B cell (primary cell): ENCODE results near the gene CPB2. TPM values are rescaled to one million over a fixed set of nuclear protein-coding genes. Genes with fewer than 3 reads are reported as not detected.

Source experiments
- ATAC-seq: fragments of 200-7000 bp; cut with Tn5 transposase; one replicate; pipeline ENCODE4 v1.10.0; 2021; ENCODE audit warnings: low read depth, mild to moderate bottlenecking, moderate number of reproducible peaks, moderate library complexity
- CTCF ChIA-PET: fragments of 350-600 bp; sonication (Branson Sonifier 250); formaldehyde crosslinking; loops from one replicate; lab custom pipeline; 2021; ENCODE audit warnings: antibody characterized with exemption, inconsistent platforms; lab: Charles Lee
- POLR2A ChIA-PET: fragments of 350-600 bp; sonication (Branson Sonifier 250); formaldehyde crosslinking; loops from one replicate; lab custom pipeline; 2021; ENCODE audit warnings: antibody characterized with exemption; lab: Charles Lee
- DNase-seq: peaks from one replicate; pipeline ENCODE4 v3.0.0; 2013
- H2AFZ ChIP-seq: 2 replicates; pipeline ENCODE4 v1.6.1; 2012; ENCODE audit warnings: mild to moderate bottlenecking, low read depth, low read length; ENCODE audit not compliant: insufficient read depth, poor library complexity, severe bottlenecking
- H3K27ac ChIP-seq, 2 donors: 1 replicate in 1 of 2; 2 replicates in 1 of 2; pipeline ENCODE4 v1.5.1; 2012 to 2013; ENCODE audit warnings: low read length in 2 of 2, mild to moderate bottlenecking in 2 of 2, moderate library complexity in 1 of 2
- H3K27me3 ChIP-seq, 4 experiments: fragments of 200-600 bp in 1 of 4; sonication (generic) in 1 of 4; replicated peaks in 1 of 4; 1 replicate in 2 of 4; 2 replicates in 2 of 4; pipeline versions ENCODE4 v1.6.1 to v1.7.0; 2013 to 2016; ENCODE audit warnings: low read length in 3 of 4, mild to moderate bottlenecking in 2 of 4, mixed read lengths in 1 of 4, moderate library complexity in 1 of 4; ENCODE audit not compliant: insufficient read depth in 4 of 4, control insufficient read depth in 3 of 4; ENCODE audit errors: control extremely low read depth in 1 of 4
- H3K36me3 ChIP-seq, 2 experiments: replicated peaks in 1 of 2; 1 replicate in 1 of 2; 2 replicates in 1 of 2; pipeline versions ENCODE4 v1.6.1 to v1.7.1; 2013; ENCODE audit warnings: low read length in 1 of 2; ENCODE audit not compliant: insufficient read depth in 2 of 2, control insufficient read depth in 1 of 2; ENCODE audit errors: control extremely low read depth in 1 of 2, extremely low read depth in 1 of 2
- H3K4me1 ChIP-seq, 2 donors: fragments of 200-600 bp in 1 of 2; sonication (generic) in 1 of 2; 1 replicate in 1 of 2; 2 replicates in 1 of 2; pipeline versions ENCODE4 v1.5.1 to v1.6.1; 2013 to 2017; ENCODE audit warnings: low read length in 2 of 2; ENCODE audit not compliant: control insufficient read depth in 2 of 2, insufficient read depth in 2 of 2
- H3K4me2 ChIP-seq: replicated peaks from 2 replicates; pipeline ENCODE3; 2012; ENCODE audit warnings: mild to moderate bottlenecking, low read depth, low read length; ENCODE audit not compliant: poor library complexity, severe bottlenecking
- H3K4me3 ChIP-seq, 5 experiments: fragments of 200-600 bp in 1 of 5; sonication (generic) in 1 of 5; 1 replicate in 3 of 5; 2 replicates in 2 of 5; pipeline versions ENCODE4 v1.5.1 to v1.7.0; 2011 to 2016; ENCODE audit warnings: low read length in 4 of 5, mild to moderate bottlenecking in 4 of 5, low read depth in 2 of 5, control low read depth in 1 of 5, moderate library complexity in 1 of 5; ENCODE audit not compliant: insufficient read depth in 1 of 5; ENCODE audit errors: control extremely low read depth in 1 of 5, extremely low read depth in 1 of 5
- H3K79me2 ChIP-seq: fragments of 200-600 bp; sonication (generic); one replicate; pipeline ENCODE4 v1.6.0; 2016; ENCODE audit warnings: low read length; ENCODE audit not compliant: control insufficient read depth, insufficient read depth
- H3K9ac ChIP-seq: fragments of 200-600 bp; sonication (generic); 2 replicates; pipeline ENCODE4 v1.6.1; 2017; ENCODE audit warnings: mild to moderate bottlenecking, low read length, moderate library complexity
- H3K9me3 ChIP-seq, 3 donors: one replicate each; pipeline versions ENCODE4 v1.6.1 to v1.7.1; 2013; ENCODE audit warnings: low read length in 2 of 3; ENCODE audit not compliant: control insufficient read depth in 2 of 3, insufficient read depth in 1 of 3; ENCODE audit errors: control extremely low read depth in 1 of 3
- H4K20me1 ChIP-seq: 2 replicates; pipeline ENCODE4 v1.6.0; 2012; ENCODE audit warnings: mild to moderate bottlenecking, low read length; ENCODE audit not compliant: insufficient read depth, control insufficient read depth, poor library complexity, severe bottlenecking
- H3K27ac Mint-ChIP-seq: one replicate; pipeline ENCODE4 v1.8.0; 2021; ENCODE audit warnings: mixed read lengths
- H3K27me3 Mint-ChIP-seq: one replicate; pipeline ENCODE4 v1.8.0; 2021; ENCODE audit warnings: mixed read lengths
- H3K4me1 Mint-ChIP-seq: one replicate; pipeline ENCODE4 v1.8.0; 2021; ENCODE audit warnings: mixed read lengths
- H3K4me3 Mint-ChIP-seq: one replicate; pipeline ENCODE4 v1.8.0; 2021; ENCODE audit warnings: mixed read lengths
- H3K9me3 Mint-ChIP-seq: one replicate; pipeline ENCODE4 v1.8.0; 2022; ENCODE audit warnings: mixed read lengths; ENCODE audit not compliant: insufficient read depth
- EZH2 ChIP-seq: IDR thresholded peaks from 2 replicates; pipeline ENCODE4 v1.6.1; 2012; ENCODE audit warnings: borderline replicate concordance, low read depth, mild to moderate bottlenecking, moderate library complexity, low read length; ENCODE audit not compliant: insufficient read depth, poor library complexity, severe bottlenecking
- WGBS: methylation state at CpG from one replicate; pipeline ENCODE4 v1.1.5; 2013; ENCODE audit warnings: missing lambda C conversion rate; ENCODE audit not compliant: insufficient coverage; 5-methylcytosine and 5-hydroxymethylcytosine counted together
- intact Hi-C: fragments of 100-400 bp; cut with micrococcal nuclease; formaldehyde crosslinking; loops from one replicate; pipeline ENCODE4 v1.10.0; 2022
- polyA plus RNA-seq: library from polyadenylated mRNA; depleted of rRNA; stranded (reverse); fragments of >200 nt; gene quantifications from 2 replicates; pipeline ENCODE4 v1.2.3, GENCODE V29; 2012
- total RNA-seq, 2 donors: library from RNA; stranded (reverse); fragments of 120-200 nt in 1 of 2; gene quantifications; 1 replicate in 1 of 2; 2 replicates in 1 of 2; pipeline versions ENCODE4 v1.2.3 to v1.2.4, GENCODE V29; 2013 to 2022
- TF ChIP-seq, protein P1 (sequence below): fragments of 200-600 bp; IDR thresholded peaks from one replicate; pipeline ENCODE4 v1.8.0; 2022; ENCODE audit warnings: antibody characterized with exemption, mild to moderate bottlenecking

Gene CPB2
- total and polyA plus RNA-seq, 2 donors (not counting 1 experiment from before 2014, with no cell fraction given), result not detected

DNA sequence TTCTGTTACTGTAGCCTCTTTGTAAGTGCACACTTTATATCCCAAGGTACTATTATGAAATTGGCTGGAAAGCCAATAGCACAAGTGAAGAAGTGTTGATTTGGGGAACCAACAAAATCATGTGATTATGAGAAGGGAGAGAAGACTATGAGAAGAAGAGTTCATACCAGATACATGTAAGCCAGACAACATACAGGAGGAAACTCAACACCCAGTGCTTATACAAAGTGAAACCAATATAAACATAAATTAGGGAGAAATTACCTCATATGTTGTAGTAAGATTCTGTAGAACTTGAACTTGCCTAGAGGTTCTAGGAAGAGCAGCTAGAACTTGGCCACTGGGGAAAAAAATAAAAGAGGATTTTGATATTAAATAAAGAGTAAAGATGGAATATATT, 17.4 kb downstream of the CPB2 start:
- POLR2A ChIA-PET, result no interaction called here

DNA sequence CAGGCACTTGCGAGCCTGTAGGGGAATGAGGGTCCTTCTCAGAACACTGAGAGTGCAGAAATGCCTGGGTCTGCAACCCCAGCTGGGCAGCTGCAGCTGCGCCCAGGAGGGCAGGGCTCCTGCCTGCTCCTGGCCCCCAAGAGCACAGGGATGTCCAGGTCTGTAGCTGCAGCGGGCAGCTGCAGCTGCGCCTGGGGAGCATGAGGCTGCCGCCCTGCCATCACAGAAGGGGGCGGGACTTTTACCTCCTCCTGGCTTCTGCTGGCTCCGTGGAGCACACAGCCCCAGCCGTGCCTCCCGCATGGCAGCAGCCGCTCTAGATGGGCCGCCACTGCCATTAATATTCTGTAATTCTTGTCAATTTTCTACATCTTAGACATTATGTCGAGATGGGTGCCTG, 17.8 kb downstream of the CPB2 start:
- H3K36me3 ChIP-seq, result no peaks in the 10 kb centered on the region
- TF ChIP-seq, protein P1, sequence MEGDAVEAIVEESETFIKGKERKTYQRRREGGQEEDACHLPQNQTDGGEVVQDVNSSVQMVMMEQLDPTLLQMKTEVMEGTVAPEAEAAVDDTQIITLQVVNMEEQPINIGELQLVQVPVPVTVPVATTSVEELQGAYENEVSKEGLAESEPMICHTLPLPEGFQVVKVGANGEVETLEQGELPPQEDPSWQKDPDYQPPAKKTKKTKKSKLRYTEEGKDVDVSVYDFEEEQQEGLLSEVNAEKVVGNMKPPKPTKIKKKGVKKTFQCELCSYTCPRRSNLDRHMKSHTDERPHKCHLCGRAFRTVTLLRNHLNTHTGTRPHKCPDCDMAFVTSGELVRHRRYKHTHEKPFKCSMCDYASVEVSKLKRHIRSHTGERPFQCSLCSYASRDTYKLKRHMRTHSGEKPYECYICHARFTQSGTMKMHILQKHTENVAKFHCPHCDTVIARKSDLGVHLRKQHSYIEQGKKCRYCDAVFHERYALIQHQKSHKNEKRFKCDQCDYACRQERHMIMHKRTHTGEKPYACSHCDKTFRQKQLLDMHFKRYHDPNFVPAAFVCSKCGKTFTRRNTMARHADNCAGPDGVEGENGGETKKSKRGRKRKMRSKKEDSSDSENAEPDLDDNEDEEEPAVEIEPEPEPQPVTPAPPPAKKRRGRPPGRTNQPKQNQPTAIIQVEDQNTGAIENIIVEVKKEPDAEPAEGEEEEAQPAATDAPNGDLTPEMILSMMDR, result no peak
- no peak for TF ChIP-seq EZH2
- peaks cover 6% of the 10 kb centered on the region for H3K27me3 Mint-ChIP-seq
- H3K4me3 ChIP-seq, result no peak overlapping the region
- no peak overlapping the region for H3K27ac ChIP-seq
- no peak for ATAC-seq
- H3K4me1 ChIP-seq, result no peaks in the 10 kb centered on the region
- peaks cover 0 to 4% (median 0%) of the 10 kb centered on the region in 4 experiments for H3K27me3 ChIP-seq
- no peaks in the 10 kb centered on the region for H3K79me2 ChIP-seq
- ChIA-PET CTCF (no interaction called here), POLR2A (no interaction called here)
- H2AFZ ChIP-seq, result no peak overlapping the region
- no peak overlapping the region for H3K4me3 Mint-ChIP-seq
- no peaks in the 10 kb centered on the region for H3K4me1 Mint-ChIP-seq
- no peaks in the 10 kb centered on the region for H4K20me1 ChIP-seq
- intact Hi-C loops, result no loop called here
- WGBS, result 96% methylated on average over 9 of the region's 12 CpGs
- no peak for DNase-seq
- H3K27ac Mint-ChIP-seq, result no peak overlapping the region
- no peaks in the 10 kb centered on the region for H3K9me3 ChIP-seq
- no peaks in the 10 kb centered on the region for H3K9me3 Mint-ChIP-seq
- H3K9ac ChIP-seq, result no peak overlapping the region
- no peak overlapping the region for H3K4me2 ChIP-seq

More for the DNA sequence above, 17.4 kb downstream of the CPB2 start:
- Histone ChIP-seq H3K27ac (no peak overlapping the region), H3K9ac (no peak overlapping the region), H3K4me1 (no peaks in the 10 kb centered on the region), H4K20me1 (no peaks in the 10 kb centered on the region), H3K36me3 (no peaks in the 10 kb centered on the region), H3K9me3 (no peaks in the 10 kb centered on the region), H3K27me3 (peaks cover 0 to 4% (median 0%) of the 10 kb centered on the region in 4 experiments), H3K79me2 (no peaks in the 10 kb centered on the region), H2AFZ (no peak overlapping the region), H3K4me3 (no peak overlapping the region), H3K4me2 (no peak overlapping the region)
- no peak for TF ChIP-seq EZH2
- TF ChIP-seq, protein P1, result no peak
- Mint-ChIP-seq H3K4me3 (no peak overlapping the region), H3K27ac (no peak overlapping the region), H3K4me1 (no peaks in the 10 kb centered on the region), H3K27me3 (peaks cover 6% of the 10 kb centered on the region), H3K9me3 (no peaks in the 10 kb centered on the region)
- DNase-seq, result no peak
- intact Hi-C loops, result no loop called here
- CTCF ChIA-PET, result no interaction called here
- ATAC-seq, result no peak
